K562 (cell line): ENCODE results near the gene CCDC9. TPM values are rescaled to one million over a fixed set of nuclear protein-coding genes. Genes with fewer than 3 reads are reported as not detected.
A peak's percentile ranks its signal among the peaks of the same experiment; 100 is the strongest.

Source experiments
- HBP1 ChIP-seq: fragments of 450-650 bp; formaldehyde crosslinking; IDR thresholded peaks from 2 replicates; pipeline ENCODE4 v1.4.0; 2022; ENCODE audit warnings: missing genetic modification characterization
- NCOR1 ChIP-seq: fragments of 450-650 bp; IDR thresholded peaks from 2 replicates; pipeline ENCODE4 v1.6.1; 2016; ENCODE audit warnings: mild to moderate bottlenecking, moderate library complexity
- PHTF2 ChIP-seq: fragments of 250-450 bp; sonication (Bioruptor Pico); IDR thresholded peaks from 2 replicates; pipeline ENCODE4 v1.5.0; 2021; ENCODE audit warnings: mild to moderate bottlenecking
- PPARD ChIP-seq: fragments of 250-450 bp; sonication (Bioruptor Pico); IDR thresholded peaks from 2 replicates; pipeline ENCODE4 v1.8.0; 2022; ENCODE audit warnings: inconsistent platforms, mild to moderate bottlenecking, moderate library complexity
- SNAPC5 ChIP-seq: fragments of 250-450 bp; sonication (Bioruptor Pico); IDR thresholded peaks from 2 replicates; pipeline ENCODE4 v1.8.0; 2021; ENCODE audit warnings: moderate library complexity, mild to moderate bottlenecking, inconsistent platforms
- TAL1 ChIP-seq: fragments of 450-650 bp; IDR thresholded peaks from 2 replicates; pipeline ENCODE4 v1.6.1; 2016; ENCODE audit warnings: mild to moderate bottlenecking
- ZHX1 ChIP-seq: fragments of 150-350 bp; conservative IDR thresholded peaks from 2 replicates; pipeline ENCODE4 v1.6.1; 2014; ENCODE audit warnings: low read length
- ZNF586 ChIP-seq: fragments of 450-650 bp; formaldehyde crosslinking; conservative IDR thresholded peaks from 2 replicates; pipeline ENCODE4 v1.4.0; 2020; ENCODE audit warnings: mild to moderate bottlenecking, moderate library complexity
- polyA plus RNA-seq, 8 experiments: library from polyadenylated mRNA; depleted of rRNA in 4 of 8; stranded (reverse) in 5 of 8; unstranded in 3 of 8; fragments of >200 nt; fragmentation: Nextera tagmentation in 2 of 8; fragmentation: Illumina TruSeq in 1 of 8; extraction: Ambion mirVana in 2 of 8; extraction: Trizol in 1 of 8; gene quantifications; 2 replicates each; pipeline versions ENCODE4 v1.2.1 to v1.2.3, GENCODE V29; 2011 to 2014; ENCODE audit warnings: inconsistent platforms in 1 of 8, missing spikeins in 1 of 8
- total RNA-seq, 7 experiments: library from RNA; depleted of rRNA in 6 of 7; stranded (reverse); fragments of >200 nt in 6 of 7; fragmentation: Illumina TruSeq in 2 of 7; extraction: Trizol in 2 of 7; gene quantifications; 2 replicates each; pipeline versions ENCODE4 v1.2.1 to v1.2.3, GENCODE V29; 2011 to 2021; ENCODE audit warnings: low replicate concordance in 1 of 7
- TF ChIP-seq, protein P1 (sequence below): fragments of 450-650 bp; IDR thresholded peaks from 2 replicates; pipeline ENCODE4 v1.6.1; 2016; ENCODE audit warnings: antibody characterized with exemption
- TF ChIP-seq, protein P2 (sequence below): fragments of 250-450 bp; sonication (Bioruptor Pico); IDR thresholded peaks from 2 replicates; pipeline ENCODE4 v1.5.0; 2020; ENCODE audit warnings: mild to moderate bottlenecking

The CCDC9 gene
- total and polyA plus RNA-seq, 9 of the 15 experiments (the other 6 are each of a cell fraction or from before 2014, with no cell fraction given) = 0.23 to 38.6 (median 8.4) TPM

- TF ChIP-seq PPARD (CRISPR knock-in tag) (no peak), ZNF586 (no peak), PHTF2 (CRISPR knock-in tag) (no peak), HBP1 (CRISPR knock-in tag) (peak; percentile 98), TAL1 (peak; percentile 38; the same call in 1 of the 2 replicates), SNAPC5 (CRISPR knock-in tag) (no peak), NCOR1 (peak; percentile 19; the same call in 1 of the 2 replicates), ZHX1 (no peak)
- TF ChIP-seq, protein P1, sequence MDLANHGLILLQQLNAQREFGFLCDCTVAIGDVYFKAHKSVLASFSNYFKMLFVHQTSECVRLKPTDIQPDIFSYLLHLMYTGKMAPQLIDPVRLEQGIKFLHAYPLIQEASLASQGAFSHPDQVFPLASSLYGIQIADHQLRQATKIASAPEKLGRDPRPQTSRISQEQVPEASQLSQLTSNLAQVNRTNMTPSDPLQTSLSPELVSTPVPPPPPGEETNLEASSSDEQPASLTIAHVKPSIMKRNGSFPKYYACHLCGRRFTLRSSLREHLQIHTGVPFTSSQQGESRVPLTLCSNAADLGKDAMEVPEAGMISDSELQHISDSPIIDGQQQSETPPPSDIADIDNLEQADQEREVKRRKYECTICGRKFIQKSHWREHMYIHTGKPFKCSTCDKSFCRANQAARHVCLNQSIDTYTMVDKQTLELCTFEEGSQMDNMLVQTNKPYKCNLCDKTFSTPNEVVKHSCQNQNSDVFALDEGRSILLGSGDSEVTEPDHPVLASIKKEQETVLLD = no peak; the same call in 1 of the 2 replicates
- TF ChIP-seq, protein P2, sequence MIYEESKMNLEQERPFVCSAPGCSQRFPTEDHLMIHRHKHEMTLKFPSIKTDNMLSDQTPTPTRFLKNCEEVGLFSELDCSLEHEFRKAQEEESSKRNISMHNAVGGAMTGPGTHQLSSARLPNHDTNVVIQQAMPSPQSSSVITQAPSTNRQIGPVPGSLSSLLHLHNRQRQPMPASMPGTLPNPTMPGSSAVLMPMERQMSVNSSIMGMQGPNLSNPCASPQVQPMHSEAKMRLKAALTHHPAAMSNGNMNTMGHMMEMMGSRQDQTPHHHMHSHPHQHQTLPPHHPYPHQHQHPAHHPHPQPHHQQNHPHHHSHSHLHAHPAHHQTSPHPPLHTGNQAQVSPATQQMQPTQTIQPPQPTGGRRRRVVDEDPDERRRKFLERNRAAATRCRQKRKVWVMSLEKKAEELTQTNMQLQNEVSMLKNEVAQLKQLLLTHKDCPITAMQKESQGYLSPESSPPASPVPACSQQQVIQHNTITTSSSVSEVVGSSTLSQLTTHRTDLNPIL (CRISPR knock-in tag) = no peak
- TF ChIP-seq, all 486 proteins: peak for 47
Measured at GRCh38 chr19:47243364-47243775, 13.0 kb upstream of the CCDC9 start (continued).
